TTC549 (cell line): ENCODE measurements around the gene LTBP1.

ENCODE experiments used
- FAIRE-seq: peaks from 2 replicates; lab custom pipeline; 2012; peaks lifted over from hg19 to GRCh38; lab: Jason Lieb, UNC

LTBP1 gene

GRCh38 chr2:33081691-33082090, 134.9 kb downstream of the LTBP1 start:
- no peak for FAIRE-seq

DNA sequence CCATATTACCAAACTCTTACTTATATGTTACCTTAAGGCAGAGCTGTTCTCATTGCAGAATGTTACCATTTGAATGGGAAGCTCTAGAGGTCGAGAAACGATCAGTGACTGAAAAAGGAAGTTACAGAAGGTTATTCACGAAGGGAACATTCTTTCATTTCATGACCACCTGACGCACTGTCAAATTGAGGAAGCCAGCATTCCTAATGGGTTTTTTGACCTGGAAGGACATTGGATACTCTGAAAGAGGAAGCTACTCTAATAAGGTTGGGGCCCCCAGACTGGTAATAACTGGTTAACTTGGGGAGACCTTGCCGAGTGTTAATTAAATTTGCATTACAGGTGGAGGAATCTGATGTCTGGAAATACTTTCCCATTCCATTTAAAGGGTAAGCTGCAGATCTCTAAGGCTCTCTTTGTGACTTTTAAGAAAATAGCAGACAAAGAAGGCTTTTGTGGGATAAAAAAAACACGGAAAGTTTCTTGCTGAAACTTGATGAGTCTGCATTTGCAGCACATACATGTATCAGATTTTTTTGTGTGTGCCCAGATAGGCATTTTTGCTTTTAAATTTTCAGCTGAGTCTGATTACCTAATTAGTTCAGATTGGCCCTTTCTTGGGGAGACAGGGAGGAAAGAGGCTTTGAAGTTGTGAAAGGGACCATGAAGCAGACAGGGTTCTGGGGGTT, 137.1 kb downstream of the LTBP1 start:
- no peak for FAIRE-seq

GRCh38 chr2:33084433-33084832, 137.7 kb downstream of the LTBP1 start:
- FAIRE-seq, result no peak

DNA sequence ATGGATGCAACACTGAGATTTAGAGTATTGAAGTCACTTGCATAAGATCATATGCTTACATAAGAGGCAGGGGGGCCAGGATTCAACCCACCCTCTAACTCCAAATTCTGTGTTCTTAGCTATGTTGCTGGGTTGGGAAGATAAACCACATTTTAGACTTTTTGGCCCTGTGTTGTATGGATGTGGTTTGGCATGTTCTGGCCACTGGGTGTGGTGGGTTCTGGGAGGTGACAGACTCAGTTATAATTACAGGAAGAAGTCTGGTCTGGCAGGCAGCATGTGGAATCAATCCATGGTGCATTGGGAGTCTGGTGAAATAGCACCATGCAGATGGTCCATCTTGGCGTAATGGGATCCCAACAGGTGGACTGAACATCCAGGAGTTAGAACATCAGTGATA, 138.9 kb downstream of the LTBP1 start:
- FAIRE-seq, result no peak

- FAIRE-seq, result no peak
Measured at GRCh38 chr2:33086400-33087015, 139.8 kb downstream of the LTBP1 start.

GRCh38 chr2:33090553-33091134, 143.9 kb downstream of the LTBP1 start:
- FAIRE-seq, result no peak

DNA sequence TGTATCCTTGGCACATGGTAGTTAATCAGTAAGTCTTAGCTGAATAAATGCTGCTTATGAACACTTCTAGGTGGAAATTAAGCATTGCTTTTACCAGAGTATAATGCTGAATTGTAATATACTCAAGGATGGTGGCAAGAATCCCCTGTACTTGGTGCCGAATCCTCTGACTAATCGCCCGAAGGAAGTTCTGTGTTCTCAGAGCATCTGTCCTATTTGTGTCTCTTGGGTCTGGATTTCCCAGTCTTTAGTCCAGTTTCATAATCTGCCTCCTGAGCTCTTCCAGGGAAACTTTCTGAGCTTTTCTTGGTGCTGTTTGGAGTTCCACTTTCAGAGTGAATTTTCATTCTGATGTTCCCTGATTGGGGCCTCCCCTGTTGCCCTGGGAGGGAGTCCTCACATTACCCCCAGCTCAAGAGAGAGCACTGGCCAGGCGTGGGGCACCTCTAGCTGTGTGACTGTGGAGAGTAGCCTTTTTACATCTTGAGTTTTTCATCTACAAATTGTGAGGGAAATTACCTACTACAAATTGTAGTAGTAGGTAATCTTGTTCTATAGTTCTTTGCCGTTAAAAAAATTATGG, 144.9 kb downstream of the LTBP1 start:
- no peak for FAIRE-seq

- no peak for FAIRE-seq
Measured at GRCh38 chr2:33093283-33093993, 146.7 kb downstream of the LTBP1 start.

- FAIRE-seq, result no peak
Measured at GRCh38 chr2:33094303-33094702, 147.6 kb downstream of the LTBP1 start.

DNA sequence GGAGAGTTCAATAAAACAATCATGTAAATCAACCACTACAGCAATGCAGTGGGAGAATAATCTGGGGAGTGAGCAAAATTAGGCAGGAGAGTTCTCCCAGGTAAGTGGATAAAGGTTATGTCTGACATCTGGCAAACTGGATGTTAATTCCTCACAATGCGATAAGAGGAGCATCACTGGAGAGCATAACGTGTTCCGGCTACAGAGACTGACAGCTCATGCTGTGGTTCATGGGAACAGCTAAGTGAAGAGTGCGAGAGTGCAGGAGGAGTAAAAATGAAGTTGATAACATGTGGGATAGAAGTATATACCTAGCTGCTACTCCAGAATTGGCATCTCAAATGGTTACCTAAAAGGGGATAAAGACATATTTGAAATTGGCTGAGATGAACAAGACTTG, 153.2 kb downstream of the LTBP1 start:
- FAIRE-seq, result no peak

- no peak for FAIRE-seq
Measured at GRCh38 chr2:33100921-33101320, 154.2 kb downstream of the LTBP1 start.

- no peak for FAIRE-seq
Measured at GRCh38 chr2:33104052-33104623, 157.4 kb downstream of the LTBP1 start.

- FAIRE-seq, result no peak
Measured at GRCh38 chr2:33104726-33105125, 158.0 kb downstream of the LTBP1 start.

GRCh38 chr2:33106115-33106514, 159.4 kb downstream of the LTBP1 start:
- FAIRE-seq, result no peak

DNA sequence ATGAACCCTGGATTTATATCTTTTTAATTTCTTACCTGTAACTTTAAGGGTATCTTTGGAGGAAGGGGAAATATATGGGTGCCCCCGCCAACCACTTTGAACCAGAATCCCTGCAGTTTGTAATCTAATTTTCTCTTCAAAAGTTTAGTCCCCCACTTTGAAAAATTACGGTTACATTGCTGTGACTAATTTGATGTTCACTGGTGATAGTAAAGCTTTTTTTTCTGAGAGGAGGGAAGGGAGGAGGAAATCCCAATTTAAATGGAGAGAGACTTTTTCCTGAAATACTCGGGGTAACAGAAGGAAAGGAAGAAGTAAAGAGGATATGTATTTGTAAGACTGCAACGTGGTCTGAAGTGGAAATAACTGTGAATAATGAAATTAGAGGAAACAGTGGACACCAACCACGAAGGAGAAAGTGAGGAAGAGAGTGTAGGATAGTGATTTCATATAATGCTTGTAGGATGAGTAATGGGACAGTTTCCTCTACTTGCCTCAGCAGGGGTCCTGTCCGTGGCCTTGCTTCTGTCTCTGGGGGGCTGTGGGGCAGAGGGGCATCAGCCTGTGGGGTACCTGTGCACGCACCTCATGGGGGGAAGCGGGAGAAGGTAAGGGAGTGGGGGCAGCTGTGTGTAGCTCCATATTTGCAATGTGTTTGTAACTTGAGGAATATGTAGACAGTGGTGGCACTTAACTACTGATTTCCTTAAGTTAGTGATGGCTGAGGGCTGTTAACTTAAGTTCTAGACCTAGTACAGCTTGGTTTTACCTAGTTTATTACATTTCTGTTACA, 161.1 kb downstream of the LTBP1 start:
- FAIRE-seq, result no peak

- FAIRE-seq, result no peak
Measured at GRCh38 chr2:33108483-33109443, 162.0 kb downstream of the LTBP1 start.

DNA sequence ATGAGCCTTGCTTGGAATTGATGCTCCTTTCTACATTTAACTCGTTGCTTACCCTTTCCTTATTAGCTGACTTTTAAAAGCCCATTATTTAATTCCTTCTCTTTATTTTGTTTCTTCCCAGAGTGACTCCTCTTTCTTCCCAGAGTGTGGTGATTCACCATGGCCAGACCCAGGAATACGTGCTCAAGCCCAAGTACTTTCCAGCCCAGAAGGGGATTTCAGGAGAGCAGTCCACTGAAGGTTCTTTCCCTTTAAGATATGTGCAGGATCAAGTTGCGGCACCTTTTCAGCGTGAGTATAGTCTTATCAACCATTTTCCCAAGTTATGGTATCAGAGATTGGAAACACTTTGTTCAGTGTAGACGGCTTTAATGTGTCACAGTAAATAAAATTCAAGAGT, 163.7 kb downstream of the LTBP1 start:
- FAIRE-seq, result no peak

DNA sequence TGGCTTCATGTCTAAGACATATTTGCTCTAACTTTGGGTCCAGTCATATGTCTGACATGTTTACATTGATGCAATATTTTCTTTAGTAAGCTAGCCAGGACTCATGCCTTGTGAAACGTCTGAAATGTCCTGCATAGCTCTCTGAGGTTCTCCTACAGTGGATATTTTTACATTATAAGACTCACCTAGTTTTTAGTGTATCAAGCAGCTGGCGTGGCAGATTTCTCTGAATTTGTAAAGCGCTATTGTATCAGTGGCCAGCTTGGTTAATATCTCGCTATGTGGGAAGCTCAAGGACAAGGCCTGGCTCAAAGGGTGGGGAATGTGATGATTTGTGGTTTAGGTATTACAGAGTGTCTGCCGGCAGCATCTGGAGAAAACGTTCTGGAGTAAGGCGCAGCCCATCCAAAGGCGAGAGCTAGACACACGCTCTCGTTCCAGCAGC, 164.3 kb downstream of the LTBP1 start:
- no peak for FAIRE-seq

GRCh38 chr2:33115196-33115595, 168.4 kb downstream of the LTBP1 start:
- no peak for FAIRE-seq

DNA sequence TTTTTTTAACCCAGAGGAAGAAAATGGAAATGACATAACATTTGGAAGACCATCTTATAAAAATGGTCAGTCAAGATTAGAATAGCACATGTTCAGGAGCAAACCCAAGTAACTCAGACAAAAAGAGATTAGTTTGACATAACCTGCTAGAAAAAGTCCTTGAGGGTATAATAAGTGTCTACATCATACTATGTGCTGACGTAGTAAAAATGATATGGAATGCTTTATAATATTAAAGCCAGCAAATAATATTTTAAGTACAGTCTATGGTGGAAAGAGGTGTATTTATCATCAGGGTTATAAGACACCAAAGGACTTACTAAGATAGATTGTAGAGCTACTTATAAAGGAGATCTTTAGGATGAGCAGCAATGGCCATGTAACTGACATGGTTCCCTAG, 169.0 kb downstream of the LTBP1 start:
- FAIRE-seq, result no peak
